Ishikawa (cell line): ENCODE measurements around the gene CBX4.

Experiments
- CREB1 ChIP-seq: IDR thresholded peaks from 2 replicates; pipeline ENCODE4 v1.6.1; 2012; ENCODE audit warnings: low read depth
- EP300 ChIP-seq: IDR thresholded peaks from 2 replicates; pipeline ENCODE4 v1.6.1; 2012; ENCODE audit warnings: borderline replicate concordance
- RAD21 ChIP-seq: IDR thresholded peaks from 2 replicates; pipeline ENCODE4 v1.6.1; 2012; ENCODE audit warnings: low read depth
- TCF12 ChIP-seq: IDR thresholded peaks from 2 replicates; pipeline ENCODE4 v1.6.1; 2012; ENCODE audit warnings: low read depth
- YY1 ChIP-seq: IDR thresholded peaks from 2 replicates; pipeline ENCODE4 v1.6.1; 2012; ENCODE audit warnings: low read depth
- ZBTB7A ChIP-seq: IDR thresholded peaks from 2 replicates; pipeline ENCODE4 v1.6.1; 2012; ENCODE audit warnings: low read depth
- TF ChIP-seq, protein P1 (sequence below): IDR thresholded peaks from 2 replicates; pipeline ENCODE4 v1.6.1; 2012; ENCODE audit warnings: low read depth, mild to moderate bottlenecking

DNA sequence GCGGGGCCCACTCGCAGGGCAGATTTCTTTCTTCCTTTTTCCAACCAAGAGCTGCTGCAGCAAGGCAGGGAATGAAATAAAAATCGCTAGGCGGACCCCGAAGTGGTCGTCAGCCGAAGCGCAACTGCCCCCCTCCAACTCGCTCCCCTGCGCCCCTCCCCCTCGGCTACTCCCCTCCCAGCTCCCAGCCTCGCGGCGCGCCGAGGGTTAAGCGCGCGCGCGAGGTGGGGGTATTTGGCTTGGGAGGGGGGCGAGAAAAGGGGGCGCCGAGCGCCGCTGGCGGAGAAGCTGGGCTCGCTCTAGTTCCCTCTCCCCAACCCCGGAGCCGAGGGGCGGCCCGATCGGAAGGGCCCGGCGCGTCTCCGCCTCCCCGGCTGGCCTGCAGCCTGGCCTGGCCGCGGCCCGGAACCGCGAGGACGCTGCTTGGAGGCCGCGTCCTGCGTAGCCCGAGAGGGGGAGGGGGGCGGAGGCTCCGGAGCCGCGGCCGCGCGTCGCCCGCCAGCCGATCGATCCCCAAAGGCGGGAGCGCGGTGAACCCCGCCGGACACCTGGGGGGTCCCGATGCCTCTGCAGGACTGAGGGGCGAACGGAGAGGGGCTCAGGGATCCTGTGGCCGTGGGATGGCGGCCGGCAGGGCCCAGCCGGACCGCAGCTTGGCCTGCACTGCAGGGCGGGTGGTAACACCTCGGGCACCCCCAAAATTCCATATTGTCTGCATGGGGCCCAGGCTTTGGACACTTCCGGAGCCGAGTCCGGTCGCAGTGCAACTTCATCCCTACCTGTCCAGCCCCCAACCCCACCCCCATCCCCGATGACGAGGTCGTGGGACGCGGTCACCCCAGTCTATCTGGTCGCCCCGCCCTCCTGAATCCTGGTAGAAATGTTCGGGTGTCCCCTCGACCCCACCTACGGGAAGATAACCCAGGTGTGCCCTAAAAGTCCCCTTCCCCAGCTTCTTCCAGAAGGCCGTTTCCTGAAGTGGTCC is 4.9 kb upstream of the CBX4 start:
- TF ChIP-seq CREB1, result no peak
- TF ChIP-seq ZBTB7A, result peak; percentile 66; the same call in 1 of the 2 replicates
- no peak for TF ChIP-seq RAD21
- peak; percentile 17; the same call in 1 of the 2 replicates for TF ChIP-seq TCF12
- TF ChIP-seq, protein P1, sequence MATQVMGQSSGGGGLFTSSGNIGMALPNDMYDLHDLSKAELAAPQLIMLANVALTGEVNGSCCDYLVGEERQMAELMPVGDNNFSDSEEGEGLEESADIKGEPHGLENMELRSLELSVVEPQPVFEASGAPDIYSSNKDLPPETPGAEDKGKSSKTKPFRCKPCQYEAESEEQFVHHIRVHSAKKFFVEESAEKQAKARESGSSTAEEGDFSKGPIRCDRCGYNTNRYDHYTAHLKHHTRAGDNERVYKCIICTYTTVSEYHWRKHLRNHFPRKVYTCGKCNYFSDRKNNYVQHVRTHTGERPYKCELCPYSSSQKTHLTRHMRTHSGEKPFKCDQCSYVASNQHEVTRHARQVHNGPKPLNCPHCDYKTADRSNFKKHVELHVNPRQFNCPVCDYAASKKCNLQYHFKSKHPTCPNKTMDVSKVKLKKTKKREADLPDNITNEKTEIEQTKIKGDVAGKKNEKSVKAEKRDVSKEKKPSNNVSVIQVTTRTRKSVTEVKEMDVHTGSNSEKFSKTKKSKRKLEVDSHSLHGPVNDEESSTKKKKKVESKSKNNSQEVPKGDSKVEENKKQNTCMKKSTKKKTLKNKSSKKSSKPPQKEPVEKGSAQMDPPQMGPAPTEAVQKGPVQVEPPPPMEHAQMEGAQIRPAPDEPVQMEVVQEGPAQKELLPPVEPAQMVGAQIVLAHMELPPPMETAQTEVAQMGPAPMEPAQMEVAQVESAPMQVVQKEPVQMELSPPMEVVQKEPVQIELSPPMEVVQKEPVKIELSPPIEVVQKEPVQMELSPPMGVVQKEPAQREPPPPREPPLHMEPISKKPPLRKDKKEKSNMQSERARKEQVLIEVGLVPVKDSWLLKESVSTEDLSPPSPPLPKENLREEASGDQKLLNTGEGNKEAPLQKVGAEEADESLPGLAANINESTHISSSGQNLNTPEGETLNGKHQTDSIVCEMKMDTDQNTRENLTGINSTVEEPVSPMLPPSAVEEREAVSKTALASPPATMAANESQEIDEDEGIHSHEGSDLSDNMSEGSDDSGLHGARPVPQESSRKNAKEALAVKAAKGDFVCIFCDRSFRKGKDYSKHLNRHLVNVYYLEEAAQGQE, result no peak
- TF ChIP-seq YY1, result no peak; the same call in 1 of the 2 replicates
- no peak for TF ChIP-seq EP300
